NCI-H2227 (cell line): Measurements from ENCODE around the gene VSTM2B.
"Not testable (repeated sequence)": the region's sequence is repeated elsewhere in the genome, so short reads cannot be mapped to it uniquely, and the experiment has no call there.

Experiments used
- DNase-seq: peaks from one replicate; lab custom pipeline; 2025; ENCODE audit not compliant: unreplicated experiment; lab: John Stamatoyannopoulos, UW

The VSTM2B gene

DNA sequence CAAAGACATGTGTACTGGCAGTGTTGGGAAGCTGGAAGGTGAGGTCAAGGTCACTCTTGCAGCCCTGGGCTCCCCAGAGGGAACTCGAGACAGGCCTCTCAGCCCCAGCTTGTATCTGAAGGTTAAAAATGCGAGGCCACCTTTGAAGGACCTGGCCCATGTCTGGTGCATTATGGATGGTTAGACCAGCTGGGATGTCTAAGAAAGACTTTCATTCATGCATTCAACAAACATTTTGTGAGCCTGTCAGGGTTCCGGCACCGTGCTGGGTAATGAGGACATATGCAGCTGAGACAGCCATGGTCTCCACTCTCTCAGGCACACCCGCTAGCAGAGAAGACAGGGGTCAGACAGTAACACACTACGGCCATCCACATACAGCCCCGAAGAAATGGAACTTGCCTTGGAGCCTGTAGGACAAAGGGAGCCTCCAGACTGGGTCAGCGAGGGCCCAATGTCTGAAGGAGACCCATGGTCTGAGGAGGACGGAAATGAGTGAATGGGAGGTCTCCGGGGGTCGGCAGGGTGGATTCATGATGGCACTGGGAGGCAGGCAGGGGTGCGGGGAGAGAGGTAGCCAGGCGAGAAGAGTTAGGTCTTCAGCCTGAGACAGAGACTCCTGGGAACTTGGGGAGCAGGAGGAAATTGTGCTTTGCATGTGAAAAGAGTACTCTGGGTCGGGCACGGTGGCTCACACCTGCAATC, 19.0 kb downstream of the VSTM2B start:
- DNase-seq = no peak

DNA sequence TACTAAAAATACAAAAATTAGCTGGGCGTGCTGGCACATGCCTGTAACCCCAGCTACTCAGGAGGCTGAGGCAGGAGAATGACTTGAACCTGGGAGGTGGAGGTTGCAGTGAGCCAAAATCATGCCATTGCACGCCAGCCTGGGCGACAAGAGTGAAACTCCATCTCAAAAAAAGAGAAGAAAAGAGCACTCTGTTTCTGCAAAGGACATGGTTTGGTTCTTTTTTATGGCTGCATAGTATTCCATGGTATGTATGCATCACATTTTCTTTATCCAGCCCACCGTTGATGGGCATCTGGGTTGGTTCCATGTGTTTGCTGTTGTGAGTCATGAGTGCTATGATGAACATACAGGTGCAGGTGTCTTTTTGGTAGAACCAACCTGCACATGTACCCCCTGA, 19.7 kb downstream of the VSTM2B start:
- not testable (repeated sequence) for DNase-seq

DNA sequence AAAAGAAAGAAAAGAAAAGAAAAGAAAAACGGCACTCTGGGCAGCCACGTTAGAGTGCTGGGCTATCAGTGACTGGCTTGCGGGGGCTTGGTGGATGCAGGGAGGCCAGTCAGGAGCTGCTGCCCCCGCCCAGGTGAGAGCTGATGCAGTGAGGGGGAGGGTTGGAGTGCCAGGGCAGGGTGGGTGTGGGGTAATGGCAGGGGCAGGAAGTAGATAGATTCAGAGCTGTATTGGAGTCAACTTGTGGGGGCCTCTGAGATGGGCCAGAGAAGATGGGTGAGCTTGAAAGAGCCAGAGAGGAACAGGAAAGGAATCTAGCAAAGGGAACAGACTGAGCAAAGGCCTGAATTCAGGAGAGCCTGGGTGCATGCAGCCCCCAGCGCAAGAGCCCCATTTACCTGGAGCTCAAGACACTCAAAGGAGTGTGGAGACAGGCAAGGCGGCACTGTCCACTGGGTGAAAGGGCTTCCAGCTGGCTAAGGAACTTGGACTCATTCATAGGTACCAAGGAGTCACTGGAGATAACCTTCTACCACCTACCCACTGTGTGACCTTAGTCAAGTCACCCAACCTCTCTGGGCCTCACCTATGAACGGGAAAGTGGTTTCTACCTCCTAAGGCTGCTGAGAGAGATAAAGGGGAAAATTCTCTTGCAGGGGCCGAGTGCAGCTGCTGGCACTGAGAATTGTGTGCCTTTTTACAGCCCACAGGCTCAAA, 20.2 kb downstream of the VSTM2B start:
- DNase-seq = no peak

DNA sequence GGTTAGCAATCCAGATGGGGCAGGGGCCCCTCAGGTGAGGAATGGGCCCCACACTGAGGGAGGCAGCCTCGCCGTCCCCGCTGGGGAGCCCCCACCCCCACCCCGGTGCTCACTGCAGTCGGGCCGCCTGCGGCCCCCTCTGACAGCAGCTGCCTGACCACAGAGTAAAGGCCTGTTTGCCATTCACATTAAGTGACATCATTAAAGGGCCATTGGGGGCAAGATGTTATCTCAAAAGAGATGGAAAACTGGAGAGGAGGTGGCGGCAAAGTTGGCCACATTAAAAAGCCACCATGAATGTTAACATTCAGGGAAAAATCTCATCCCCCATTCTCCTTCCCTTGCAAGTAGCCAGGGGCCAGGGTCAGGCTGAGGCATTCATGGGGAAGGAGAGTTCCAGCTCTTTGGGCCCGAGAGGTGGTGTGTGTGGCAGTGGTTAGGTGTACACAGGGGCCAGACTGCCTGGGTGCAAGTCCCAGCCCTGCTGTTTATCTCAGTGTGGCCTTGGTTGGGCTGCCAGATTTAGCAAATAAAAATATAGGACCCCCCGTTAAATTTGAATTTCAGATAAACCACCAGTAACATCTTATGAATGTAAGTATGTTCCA, 20.9 kb downstream of the VSTM2B start:
- no peak for DNase-seq

DNA sequence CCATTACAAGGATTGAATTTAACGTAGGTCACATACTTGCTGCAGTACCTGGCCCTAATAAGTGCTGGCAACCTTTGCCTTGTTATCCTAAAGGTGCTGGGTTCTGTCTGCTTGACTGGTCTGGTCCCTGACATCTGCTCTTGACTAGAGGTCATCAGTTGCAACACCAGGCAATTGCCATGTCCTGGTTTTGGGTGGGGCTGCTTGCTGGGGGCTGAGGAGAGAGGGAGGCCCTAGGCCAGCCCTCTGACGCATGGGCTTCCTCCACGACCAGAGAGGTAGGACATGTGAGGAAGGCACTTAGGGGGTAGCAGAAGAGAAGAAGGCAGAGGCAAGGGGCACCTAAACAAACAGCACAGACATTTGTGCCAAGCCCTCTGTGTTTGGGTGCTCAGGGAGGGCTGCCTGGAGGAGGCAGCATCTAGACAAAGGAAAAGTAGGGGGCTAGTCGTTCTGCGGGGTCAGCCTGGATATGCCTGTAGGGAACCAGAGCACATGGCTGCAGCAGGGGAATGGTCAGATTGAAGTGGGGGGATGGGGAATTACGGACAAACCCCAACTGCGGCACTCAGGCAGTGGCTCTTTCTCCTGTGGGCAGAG, 21.7 kb downstream of the VSTM2B start:
- DNase-seq = no peak

DNA sequence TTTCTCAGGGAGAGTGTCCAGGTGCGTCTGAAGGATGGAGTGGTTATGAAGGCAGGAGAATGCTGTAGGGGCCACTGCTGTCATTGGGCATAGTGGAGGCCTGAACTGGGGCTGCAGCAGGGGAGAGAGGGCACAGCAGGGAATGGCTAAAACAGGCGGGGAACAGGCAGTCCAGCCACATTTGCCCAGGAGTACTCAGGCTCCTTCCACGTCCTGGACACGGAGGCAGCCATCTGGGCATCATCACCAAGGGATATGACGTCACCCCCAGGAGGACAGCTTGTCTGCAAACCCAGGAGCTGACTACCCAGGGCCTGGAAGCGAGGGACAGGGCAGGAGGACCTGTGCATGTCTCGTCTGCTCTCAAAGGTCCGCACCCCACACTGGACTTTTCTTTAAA, 22.2 kb downstream of the VSTM2B start:
- no peak for DNase-seq

DNA sequence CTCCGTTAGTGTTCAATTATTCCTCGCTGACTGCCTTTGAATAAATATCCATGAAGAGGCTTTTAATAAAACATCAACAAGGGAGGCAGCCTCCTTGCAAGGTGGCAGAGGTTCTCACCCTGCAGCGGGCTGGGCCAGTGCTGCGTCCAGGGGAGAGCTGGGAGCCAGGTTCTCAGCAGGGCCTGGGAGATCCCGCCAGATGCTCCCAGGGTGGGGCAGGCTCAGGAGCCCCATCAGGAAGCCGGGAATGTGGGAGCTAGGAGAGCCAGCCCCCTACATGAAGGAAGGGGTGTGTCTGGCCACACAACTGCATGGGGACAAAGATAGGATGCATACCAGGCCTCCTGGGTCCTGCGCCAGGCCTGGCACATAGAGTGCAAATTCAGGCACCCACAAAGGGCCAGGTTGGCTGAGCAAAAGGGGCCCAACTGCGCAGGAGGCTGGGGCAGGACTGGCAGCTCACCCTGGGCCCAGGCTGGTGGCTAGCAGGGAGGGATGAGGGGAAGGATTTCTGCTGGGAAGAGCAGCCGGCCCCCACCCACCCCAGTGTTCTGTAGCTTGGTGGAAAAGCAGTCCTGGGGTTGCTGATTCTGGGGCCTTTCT, 22.8 kb downstream of the VSTM2B start:
- no peak for DNase-seq

DNA sequence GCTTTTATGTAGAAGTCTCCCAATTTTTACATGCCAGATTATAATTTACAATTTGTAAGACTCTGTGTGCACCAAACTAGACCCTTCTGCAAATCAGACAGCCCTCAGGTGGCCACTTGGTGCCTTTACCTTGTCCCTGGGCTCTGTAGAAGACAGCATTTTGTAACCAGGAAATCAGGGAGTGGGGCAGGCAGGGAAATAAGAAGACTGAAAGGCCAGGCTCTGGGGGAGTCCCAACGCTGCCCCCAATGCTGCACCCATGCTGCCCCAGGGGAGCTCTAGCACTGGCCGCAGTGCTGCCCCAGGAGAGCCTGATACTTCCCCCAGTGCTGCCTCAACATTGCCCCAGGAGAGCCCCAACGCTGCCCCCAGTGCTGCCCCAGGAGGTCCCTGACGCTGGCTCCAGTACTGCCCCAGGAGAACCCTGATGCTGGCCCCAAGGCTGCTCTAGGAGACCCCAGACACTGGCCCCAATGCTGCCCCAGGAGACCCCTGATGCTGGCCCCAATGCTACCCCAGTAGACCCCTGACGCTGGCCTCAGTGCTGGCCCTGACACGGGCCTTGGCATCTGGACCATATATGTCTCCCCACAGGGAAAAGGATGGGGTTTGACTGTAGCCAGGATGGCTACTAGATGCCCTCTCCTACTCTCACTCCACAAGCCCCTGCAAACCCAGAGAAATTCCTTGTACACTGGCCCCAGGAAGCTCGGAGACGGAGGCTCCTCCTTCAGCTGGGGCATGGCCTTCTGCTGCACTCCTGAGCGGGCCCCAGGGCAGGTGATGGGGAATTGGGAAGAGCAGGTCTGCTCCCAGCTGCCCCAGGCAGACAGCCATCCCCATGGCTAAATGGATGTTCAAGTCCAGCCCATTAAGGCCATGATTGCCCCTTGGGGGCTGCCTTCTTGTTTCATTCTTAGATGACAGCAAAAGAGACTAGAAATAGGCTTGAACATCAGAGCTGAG, 23.6 kb downstream of the VSTM2B start:
- no peak for DNase-seq

DNA sequence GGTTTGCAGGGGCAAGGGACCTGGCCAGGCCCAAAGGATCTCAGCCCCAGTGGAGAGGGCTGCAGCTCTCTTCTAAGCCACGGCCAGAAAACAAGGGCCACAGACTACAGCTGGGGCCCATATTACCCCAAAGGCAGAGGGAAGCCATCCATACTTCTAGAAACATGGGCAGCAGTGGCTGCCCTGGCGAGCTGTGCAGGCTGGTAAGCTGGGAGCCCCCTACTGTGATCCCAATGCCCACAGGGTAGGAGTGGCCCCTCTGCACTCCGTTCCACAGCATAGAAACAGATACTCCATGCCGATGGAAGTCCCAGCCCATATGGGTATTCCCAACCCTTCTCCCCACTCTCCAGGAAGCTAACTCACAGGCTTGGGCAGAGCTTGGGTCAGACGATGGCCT, 25.1 kb downstream of the VSTM2B start:
- no peak for DNase-seq

DNA sequence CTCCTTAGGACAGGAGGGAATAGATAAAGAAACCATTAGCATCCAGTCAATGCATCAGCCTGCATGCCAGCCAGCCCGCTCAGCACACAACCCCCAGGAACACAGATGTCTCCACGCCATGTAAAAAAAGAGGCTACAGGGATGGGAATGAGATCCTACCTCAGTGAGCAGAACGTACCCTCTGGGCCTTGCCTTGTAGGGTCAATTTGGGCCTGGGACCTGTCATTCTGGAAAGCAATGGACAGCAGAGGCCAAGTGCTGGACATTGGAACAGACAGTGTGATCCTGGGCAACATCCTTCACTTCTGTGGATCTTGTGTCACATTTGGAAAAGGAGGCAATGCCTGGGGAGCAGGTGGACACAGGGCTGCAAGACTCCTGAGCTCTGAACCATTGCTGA, 26.0 kb downstream of the VSTM2B start:
- no peak for DNase-seq

DNA sequence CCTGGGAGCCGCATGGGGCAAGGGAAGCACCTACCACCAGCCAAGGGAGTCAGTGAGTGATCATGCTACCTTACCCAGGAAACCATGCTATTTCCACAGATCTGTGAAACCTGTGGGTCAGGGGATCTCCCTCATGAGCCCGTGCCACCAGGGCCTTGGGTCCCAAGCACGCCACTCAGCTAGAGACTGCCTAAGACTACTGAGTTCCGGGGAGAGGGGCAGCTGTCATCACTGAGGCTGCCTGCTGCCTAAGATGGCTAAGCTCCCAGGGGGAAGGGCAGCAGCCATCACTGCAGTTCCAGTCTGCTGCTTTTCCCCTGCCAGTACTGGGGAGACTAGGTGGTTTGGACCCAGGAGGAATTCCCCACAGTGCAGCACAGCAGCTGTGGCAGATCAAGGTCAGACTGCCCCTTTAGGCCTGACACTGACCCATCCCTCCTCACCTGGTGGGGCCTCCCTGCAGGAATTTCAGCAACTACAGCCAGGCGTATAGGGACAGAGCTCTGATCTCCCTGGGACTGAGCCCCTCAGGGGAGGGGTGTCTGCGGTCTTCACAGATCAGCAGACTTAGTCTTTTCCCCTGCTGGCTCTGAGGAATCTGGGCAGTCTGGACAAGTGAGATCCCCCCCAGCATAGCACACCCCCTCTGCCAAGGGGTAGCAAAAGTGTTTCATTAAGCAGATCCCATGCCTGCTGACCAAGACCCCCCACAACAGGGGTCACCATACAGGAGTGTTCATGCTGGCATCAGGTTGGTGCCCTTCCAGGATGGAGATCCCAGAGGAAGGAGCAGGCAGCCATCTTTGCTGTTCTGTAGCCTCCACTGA, 26.9 kb downstream of the VSTM2B start:
- DNase-seq = no peak

DNA sequence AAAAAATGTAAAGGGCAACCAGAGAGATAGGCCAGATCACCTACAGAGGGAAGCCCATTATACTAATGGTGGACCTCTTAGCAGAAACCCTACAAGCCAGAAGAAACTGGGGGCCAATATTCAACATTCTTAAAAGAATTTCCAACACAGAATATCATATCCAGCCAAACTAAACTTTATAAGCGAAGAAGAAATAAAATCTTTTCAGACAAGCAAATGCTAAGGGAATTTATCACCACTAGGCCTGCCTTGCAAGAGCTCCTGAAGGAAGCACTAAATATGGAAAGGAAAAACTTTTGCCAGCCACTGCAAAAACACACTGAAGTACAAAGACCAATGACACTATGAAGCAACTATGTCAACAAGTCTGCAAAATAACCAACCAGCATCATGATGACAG, 28.4 kb downstream of the VSTM2B start:
- DNase-seq = no peak

DNA sequence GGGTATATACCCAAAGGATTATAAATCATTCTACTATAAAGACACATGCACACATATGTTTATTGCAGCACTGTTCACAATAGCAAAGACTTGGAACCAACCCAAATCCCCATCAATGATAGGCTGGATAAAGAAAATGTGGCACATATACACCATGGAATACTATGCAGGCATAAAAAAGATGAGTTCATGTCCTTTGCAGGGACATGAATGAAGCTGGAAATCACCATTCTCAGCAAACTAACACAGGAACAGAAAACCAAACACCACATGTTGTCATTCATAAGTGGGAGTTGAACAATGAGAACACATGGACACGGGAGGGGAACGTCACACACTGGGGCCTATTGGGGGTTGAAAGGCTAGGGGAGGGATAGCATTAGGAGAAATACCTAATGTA, 33.3 kb downstream of the VSTM2B start:
- not testable (repeated sequence) for DNase-seq

DNA sequence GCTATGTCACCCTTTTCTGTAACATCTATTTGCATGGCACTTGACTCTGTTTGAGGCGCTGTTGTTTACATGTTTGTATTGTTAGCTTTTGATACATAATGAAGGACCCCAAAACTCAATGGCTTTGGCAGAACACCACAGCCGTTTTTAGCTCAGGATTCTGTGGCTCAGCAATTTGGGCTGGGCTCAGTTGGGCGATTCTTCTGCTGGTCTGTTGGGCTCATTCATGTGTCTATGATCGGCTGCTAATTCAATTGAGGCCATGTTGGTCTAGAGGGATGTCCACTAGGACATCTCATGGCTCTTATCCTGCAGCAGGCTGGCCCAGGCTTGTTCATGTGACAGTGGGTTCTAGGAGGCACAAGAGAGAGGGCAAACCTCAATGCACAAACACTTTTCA, 33.9 kb downstream of the VSTM2B start:
- DNase-seq = no peak

DNA sequence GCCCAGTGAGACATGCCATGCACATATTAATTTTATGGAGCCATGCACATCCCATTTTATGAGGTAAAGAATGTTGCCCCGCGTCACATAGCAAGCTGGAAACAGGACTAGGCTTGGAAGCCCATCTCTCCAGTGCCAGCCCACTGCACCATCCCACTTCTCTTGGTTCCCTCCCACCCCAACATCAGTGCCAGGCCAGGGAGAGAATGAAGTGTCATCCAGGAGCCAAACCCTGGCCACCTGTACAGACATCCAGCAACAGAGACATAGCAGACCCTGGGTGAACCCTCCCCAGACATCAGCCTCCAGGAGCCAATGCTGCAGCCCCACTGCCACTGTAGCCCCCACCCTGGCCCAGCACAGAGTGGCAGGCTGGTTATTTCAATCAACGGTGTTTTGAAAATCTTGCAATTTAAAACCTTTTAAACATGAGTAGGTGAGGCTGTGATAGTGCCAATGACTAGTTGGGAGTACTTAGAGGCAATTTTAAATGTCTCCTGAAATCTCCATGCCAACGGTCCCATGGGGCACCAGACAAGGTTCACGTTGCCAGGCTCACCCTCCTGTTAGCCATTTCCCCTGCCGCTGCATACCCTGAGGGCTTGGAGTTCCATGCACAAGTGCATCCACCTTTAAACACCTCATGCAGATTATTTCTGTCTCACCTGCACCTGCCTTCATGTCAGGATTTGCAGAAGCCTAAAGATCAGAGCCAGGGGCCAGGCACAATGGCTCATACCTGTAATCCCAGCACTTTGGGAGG, 34.7 kb downstream of the VSTM2B start:
- DNase-seq = no peak

DNA sequence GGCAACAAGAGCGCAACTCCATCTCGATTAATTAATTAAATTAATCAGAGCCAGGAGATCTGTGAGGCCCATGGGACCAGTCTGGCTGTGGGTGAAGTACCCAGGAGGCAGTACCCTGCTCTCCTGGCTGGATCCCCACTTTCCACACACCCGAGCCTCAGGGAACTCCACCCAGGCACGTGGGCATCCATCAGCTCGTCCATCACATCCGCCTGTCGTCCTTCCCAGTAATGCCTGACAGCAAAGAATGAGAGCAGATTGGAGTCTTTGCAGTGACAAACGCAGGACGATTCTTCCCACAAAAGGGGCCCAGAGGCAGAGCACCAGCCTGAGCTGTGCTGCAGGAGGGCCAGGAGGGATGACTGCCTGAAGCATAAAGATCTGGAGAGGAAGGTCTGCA, 35.8 kb downstream of the VSTM2B start:
- DNase-seq = no peak

DNA sequence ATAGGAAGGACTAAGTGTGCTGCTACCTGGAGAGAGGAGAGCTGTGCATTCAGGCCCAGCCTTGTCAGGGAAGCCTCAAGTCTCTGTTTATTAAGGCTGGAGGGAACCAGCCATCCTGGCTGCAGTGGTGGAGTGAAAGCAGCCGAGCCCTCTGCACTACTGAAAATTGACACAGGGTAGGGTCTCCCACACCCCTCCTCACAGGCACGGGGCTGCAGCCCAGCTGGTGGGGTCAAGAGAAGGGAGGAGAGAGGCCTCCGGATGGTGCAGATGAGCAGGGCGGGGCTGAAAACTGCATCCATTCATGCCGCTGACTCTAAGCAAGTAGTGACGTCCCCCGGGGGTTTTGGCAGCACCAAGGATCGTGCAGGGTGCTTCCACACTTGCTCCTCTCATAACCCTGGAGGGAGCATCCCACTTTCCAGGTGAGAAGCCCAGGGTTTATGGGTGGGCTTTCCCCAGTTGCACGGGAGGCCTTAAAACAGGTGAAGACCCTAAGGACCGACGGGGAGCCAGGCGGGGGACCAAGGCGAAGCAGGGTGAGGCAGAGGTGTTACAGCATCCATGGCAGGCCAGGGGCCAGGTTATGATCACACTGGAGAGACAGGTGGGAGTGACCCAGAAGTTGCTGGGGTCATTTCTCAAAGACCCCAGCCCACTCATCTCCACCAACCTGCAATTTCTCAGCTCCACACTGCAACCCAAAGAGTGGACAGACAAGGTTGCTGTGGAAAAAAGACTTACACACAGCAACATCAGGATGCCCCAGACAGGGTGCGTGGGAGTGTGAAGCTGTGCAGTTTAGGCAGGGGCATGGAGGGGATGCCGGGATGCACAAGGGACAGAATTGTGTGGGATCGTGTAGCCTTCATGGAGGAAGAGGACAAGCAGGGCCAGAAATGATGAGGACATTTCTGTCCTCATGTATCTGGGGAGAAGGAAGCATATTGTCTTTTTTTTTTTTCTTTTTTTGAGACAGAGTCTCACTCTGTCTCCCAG, 36.8 kb downstream of the VSTM2B start:
- DNase-seq = no peak
